ENCODE results near the gene ENHO.

Gene ENHO

DNA sequence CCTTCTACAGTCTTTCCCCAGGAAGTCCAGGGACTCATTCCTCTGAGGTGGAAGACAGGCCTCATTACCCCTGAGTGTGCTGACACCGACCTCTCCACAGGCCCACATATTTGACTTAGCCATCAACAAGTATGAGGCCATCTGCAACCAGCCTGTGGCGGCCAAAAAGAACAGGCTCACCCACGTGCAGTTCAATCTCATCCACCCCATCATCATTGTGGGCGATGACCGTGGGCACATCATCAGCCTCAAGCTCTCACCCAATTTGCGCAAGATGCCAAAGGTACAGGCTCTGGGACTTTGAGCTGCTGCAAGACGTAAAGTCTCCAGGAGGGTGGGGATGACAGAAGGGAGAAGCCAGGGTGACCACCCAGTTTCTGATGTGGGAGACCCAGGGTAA lies 5.6 kb downstream of the ENHO start:
- in situ Hi-C loops (cut with HindIII; ENCODE audit: low sequenced_read_pairs): no loop called here
- H3K4me3 ChIP-seq (ENCODE audit: low read depth, low read length): no peak overlapping the region
- DNase-seq (ENCODE audit: low read depth): no peak
- TF ChIP-seq, protein P1, sequence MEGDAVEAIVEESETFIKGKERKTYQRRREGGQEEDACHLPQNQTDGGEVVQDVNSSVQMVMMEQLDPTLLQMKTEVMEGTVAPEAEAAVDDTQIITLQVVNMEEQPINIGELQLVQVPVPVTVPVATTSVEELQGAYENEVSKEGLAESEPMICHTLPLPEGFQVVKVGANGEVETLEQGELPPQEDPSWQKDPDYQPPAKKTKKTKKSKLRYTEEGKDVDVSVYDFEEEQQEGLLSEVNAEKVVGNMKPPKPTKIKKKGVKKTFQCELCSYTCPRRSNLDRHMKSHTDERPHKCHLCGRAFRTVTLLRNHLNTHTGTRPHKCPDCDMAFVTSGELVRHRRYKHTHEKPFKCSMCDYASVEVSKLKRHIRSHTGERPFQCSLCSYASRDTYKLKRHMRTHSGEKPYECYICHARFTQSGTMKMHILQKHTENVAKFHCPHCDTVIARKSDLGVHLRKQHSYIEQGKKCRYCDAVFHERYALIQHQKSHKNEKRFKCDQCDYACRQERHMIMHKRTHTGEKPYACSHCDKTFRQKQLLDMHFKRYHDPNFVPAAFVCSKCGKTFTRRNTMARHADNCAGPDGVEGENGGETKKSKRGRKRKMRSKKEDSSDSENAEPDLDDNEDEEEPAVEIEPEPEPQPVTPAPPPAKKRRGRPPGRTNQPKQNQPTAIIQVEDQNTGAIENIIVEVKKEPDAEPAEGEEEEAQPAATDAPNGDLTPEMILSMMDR (IDR thresholded peaks at IDR 0.05; ENCODE audit: low read depth, low read length, missing control alignments): no peak

DNA sequence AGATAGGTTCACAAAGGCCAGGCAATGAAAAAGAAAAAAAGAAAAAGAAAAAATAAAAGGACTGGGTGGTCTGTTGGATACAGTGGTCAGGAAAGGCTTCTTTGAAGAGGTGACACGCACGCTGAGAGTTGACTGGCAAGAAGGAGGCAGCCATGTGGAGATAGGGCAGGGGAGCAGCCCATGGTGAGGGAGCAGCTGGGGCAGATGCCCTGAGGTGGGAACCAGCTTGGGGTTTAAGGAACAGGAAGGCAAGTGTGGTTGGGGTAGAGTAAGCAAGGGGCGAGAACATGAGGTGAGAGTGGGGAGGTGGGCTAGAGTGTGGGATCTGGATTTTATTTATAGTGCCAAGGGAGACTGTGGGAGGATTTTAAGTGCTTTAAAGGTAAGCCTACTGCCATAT lies 6.8 kb downstream of the ENHO start:
- in situ Hi-C loops (cut with HindIII; ENCODE audit: low sequenced_read_pairs): no loop called here
- TF ChIP-seq, protein P1 (IDR thresholded peaks at IDR 0.05; ENCODE audit: low read depth, low read length, missing control alignments): no peak
- DNase-seq (ENCODE audit: low read depth): no peak
- H3K4me3 ChIP-seq (ENCODE audit: low read depth, low read length): no peak overlapping the region

DNA sequence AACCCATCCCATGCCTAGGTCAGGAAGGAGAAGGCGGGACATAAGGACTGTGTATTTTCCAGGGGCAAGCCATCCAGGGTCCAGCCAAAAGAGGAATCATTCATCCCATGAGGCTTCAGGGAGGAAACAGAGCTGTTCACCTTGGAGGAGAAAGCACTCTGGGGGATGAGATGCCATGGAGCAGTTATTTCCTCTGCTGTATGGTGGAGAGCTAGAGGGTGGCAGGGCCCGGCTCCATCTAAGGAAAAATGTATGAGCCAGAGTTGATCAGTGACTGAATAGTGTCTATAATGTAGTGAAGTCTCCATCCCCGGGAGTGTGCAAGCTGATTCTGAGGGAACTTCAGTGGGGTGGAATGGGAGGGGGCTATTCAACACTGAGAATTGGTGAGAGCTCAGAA lies 8.0 kb downstream of the ENHO start:
- no peak overlapping the region for H3K4me3 ChIP-seq (ENCODE audit: low read depth, low read length)
- TF ChIP-seq, protein P1 (IDR thresholded peaks at IDR 0.05; ENCODE audit: low read depth, low read length, missing control alignments): no peak
- no peak for DNase-seq (ENCODE audit: low read depth)
- in situ Hi-C loops (cut with HindIII; ENCODE audit: low sequenced_read_pairs): no loop called here

DNA sequence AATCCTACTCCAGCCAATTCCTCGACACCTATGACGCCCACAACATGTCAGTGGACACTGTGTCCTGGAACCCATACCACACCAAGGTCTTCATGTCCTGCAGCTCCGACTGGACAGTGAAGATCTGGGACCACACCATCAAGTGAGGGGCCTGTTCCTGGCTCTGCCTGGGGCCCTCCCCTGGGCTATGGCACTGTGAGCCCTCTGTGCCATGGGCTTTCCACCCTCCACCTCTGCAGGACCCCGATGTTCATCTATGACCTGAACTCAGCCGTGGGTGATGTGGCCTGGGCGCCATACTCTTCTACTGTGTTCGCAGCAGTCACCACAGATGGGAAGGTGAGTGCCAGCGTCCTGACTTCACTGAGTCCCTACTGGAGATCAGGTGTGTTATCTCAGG lies 8.4 kb downstream of the ENHO start:
- DNase-seq (ENCODE audit: low read depth): no peak
- in situ Hi-C loops (cut with HindIII; ENCODE audit: low sequenced_read_pairs): no loop called here
- no peak overlapping the region for H3K4me3 ChIP-seq (ENCODE audit: low read depth, low read length)
- TF ChIP-seq, protein P1 (IDR thresholded peaks at IDR 0.05; ENCODE audit: low read depth, low read length, missing control alignments): no peak

DNA sequence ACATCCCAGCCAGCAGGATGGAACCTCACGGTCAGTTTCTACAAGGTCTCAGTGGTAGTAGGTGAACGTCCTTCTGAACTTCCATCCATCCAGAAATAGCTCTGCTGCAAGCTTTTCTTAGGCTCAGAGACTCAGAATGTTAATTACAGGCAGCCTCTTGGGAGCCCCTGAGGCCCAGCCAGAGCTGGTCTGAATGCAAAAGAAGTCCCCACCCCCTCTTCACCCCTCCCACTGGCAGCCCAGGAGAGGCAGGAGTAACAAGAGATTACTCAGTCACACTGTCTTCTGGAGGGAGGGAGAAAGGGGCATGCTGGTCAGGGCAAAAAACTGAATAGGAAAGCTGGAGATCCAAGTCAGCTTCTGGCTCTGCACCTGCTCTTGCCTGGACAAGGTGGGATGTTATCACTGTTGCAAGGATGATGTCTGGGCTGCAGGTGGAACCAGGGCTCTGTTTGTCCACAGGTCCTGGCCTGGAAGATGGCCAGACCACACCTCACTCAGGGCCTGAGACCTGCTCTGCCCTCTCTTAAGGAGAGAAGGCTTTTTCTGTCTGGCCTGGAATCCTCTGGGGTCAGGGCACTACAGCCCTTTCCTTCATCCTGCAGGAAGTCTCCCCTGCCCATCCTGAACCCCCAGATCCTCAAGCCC lies 9.1 kb downstream of the ENHO start:
- TF ChIP-seq, protein P1 (IDR thresholded peaks at IDR 0.05; ENCODE audit: low read depth, low read length, missing control alignments): no peak
- DNase-seq (ENCODE audit: low read depth): no peak
- H3K4me3 ChIP-seq (ENCODE audit: low read depth, low read length): no peak overlapping the region
- in situ Hi-C loops (cut with HindIII; ENCODE audit: low sequenced_read_pairs): no loop called here

DNA sequence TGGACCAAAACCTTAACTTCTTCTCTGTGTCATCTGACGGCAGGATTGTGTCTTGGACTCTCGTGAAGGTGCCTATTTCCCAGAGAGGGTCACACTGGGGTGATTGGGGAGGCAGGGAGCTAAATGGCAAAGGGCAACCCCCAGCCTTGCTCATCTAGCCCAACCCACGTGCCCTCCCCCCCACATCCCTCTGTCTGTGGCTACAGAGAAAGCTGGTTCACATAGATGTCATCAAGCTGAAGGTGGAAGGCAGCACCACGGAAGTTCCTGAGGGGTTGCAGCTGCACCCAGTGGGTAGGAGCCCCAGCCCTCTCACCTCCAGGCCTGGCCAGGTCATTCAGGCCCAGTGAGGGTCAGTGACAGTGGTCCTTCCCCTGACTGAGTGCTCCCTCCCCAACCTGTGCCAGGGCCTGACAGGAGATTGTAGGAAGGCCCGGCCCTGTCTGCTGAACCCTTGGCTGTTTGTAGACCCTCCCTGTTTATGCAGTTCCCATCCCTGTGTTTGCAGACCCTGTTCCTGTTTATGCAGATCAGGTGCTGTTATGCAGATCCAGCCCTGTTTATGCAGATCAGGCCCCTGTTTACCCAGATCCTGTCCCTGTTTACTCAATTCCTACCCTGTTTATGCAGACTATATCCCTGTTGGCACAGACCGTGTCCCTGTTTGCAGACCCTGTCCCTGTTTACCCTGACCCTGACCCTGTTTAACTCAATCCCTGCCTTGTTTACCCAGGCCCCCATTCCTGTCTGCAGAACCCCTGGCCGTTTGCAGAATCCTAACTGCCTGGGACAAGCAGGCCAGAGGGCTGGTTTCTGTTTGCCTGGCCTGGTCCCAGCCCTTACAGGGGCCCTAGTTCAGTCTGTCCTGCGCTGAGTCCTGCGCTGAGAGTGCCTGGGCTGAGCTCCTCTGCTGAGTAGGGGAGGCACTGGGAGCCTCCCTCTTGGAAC lies 10.4 kb downstream of the ENHO start:
- H3K4me3 ChIP-seq (ENCODE audit: low read depth, low read length): no peak overlapping the region
- TF ChIP-seq, protein P1 (IDR thresholded peaks at IDR 0.05; ENCODE audit: low read depth, low read length, missing control alignments): no peak
- in situ Hi-C loops (cut with HindIII; ENCODE audit: low sequenced_read_pairs): no loop called here
- no peak for DNase-seq (ENCODE audit: low read depth)
